ENCODE results near the gene SLC22A3. TPM values are rescaled to one million over a fixed set of nuclear protein-coding genes. Genes with fewer than 3 reads are reported as not detected.
"Not testable (repeated sequence)": the region's sequence is repeated elsewhere in the genome, so short reads cannot be mapped to it uniquely, and the experiment has no call there.

The SLC22A3 gene, protein sequence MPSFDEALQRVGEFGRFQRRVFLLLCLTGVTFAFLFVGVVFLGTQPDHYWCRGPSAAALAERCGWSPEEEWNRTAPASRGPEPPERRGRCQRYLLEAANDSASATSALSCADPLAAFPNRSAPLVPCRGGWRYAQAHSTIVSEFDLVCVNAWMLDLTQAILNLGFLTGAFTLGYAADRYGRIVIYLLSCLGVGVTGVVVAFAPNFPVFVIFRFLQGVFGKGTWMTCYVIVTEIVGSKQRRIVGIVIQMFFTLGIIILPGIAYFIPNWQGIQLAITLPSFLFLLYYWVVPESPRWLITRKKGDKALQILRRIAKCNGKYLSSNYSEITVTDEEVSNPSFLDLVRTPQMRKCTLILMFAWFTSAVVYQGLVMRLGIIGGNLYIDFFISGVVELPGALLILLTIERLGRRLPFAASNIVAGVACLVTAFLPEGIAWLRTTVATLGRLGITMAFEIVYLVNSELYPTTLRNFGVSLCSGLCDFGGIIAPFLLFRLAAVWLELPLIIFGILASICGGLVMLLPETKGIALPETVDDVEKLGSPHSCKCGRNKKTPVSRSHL
- total RNA-seq (2014; rRNA removed; shearing (Covaris generic); ENCODE audit: low replicate concordance): not detected in 2 replicates

DNA sequence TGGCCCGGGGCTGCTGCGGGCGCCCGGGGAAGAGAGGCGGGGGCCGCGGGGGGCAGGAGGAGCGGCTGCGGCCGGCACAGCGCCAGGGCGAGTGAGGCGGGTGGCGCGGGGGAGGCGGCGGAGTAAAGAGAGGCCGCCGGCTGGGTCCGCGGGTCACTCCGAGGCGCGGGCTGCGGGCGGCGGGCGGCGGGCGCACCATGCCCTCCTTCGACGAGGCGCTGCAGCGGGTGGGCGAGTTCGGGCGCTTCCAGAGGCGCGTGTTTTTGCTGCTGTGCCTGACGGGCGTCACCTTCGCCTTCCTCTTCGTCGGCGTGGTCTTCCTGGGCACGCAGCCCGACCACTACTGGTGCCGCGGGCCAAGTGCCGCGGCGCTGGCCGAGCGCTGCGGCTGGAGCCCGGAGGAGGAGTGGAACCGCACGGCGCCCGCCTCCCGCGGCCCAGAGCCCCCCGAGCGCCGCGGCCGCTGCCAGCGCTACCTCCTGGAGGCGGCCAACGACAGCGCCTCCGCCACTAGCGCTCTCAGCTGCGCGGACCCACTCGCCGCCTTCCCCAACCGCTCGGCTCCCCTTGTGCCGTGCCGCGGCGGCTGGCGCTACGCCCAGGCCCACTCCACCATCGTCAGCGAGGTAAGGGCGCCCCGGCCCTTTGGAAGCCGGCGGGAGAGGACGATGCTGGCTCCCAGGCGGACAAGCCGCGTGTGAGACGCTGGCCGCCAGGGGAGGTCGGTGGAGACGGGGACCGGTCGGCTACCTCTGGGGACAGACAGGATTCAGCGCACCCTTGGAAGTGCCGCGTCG is at the start of gene SLC22A3:
Gene SLC22A3 (plus strand): TSS at position 156 of the 797 bp plus-strand sequence. CDS start 42 bp downstream, at position 198.
- Histone ChIP-seq H3K9ac (ENCODE audit: low read length) (no peak within 1 kb of the TSS), H3K4me2 (ENCODE audit: low read depth, low read length, poor library complexity, severe bottlenecking) (no peak within 1 kb of the TSS)

DNA sequence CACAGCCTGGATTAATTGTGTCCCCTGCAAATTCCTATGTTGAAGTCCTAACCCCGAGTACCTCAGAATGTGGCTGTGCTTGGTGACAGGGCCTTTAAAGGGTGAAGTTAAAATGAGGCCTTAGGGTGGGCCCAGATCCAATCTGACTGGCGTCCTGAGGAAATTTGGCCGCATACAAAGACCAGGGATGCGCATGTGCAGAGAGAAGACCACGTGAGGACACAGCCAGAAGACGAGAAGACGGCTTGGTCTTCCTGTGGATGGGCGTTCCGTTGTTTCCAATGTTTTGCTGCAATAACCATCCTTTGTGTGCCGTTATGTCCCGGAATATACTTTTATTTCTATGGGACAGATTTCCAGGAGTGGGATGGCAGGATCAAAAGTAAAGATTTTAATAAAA is 48.6 kb upstream of the SLC22A3 start:
- H3K9me3 ChIP-seq (ENCODE audit: low read length): no peaks in the 10 kb centered on the region
- no peaks in the 10 kb centered on the region for H3K27me3 ChIP-seq (ENCODE audit: low read length)
- no peaks in the 10 kb centered on the region for H3K9me2 ChIP-seq (replicated peaks; ENCODE audit: insufficient read depth, low read length)
- DNase-seq: no peak
- no peaks in the 10 kb centered on the region for H3K79me2 ChIP-seq (ENCODE audit: low read length)
- H3K4me3 ChIP-seq (ENCODE audit: low read length): no peak overlapping the region
- no peak overlapping the region for H2AFZ ChIP-seq (ENCODE audit: low read length)
- no peaks in the 10 kb centered on the region for H3K36me3 ChIP-seq (ENCODE audit: insufficient read depth, low read length)
- H3K27ac ChIP-seq (ENCODE audit: low read length): no peak overlapping the region
- no peaks in the 10 kb centered on the region for H4K20me1 ChIP-seq (ENCODE audit: insufficient read depth, low read depth, low read length)
- no peak overlapping the region for H3K9ac ChIP-seq (ENCODE audit: low read length)
- no peak overlapping the region for H3K4me2 ChIP-seq (ENCODE audit: low read depth, low read length, poor library complexity, severe bottlenecking)
- H3K4me1 ChIP-seq (ENCODE audit: low read length): no peaks in the 10 kb centered on the region

More for the DNA sequence above, at the start of gene SLC22A3:
- Histone ChIP-seq H3K9me2 (replicated peaks; ENCODE audit: insufficient read depth, low read length) (no peaks in the 10 kb centered on the region), H3K27me3 (ENCODE audit: low read length) (no peaks in the 10 kb centered on the region), H3K4me1 (ENCODE audit: low read length) (no peaks in the 10 kb centered on the region), H3K4me3 (ENCODE audit: low read length) (no peak within 1 kb of the TSS), H4K20me1 (ENCODE audit: insufficient read depth, low read depth, low read length) (no peaks in the 10 kb centered on the region), H3K79me2 (ENCODE audit: low read length) (no peaks in the 10 kb centered on the region), H3K9me3 (ENCODE audit: low read length) (no peaks in the 10 kb centered on the region), H3K27ac (ENCODE audit: low read length) (no peak within 1 kb of the TSS), H2AFZ (ENCODE audit: low read length) (no peak within 1 kb of the TSS), H3K36me3 (ENCODE audit: insufficient read depth, low read length) (no peaks in the 10 kb centered on the region)
- DNase-seq: no peak

DNA sequence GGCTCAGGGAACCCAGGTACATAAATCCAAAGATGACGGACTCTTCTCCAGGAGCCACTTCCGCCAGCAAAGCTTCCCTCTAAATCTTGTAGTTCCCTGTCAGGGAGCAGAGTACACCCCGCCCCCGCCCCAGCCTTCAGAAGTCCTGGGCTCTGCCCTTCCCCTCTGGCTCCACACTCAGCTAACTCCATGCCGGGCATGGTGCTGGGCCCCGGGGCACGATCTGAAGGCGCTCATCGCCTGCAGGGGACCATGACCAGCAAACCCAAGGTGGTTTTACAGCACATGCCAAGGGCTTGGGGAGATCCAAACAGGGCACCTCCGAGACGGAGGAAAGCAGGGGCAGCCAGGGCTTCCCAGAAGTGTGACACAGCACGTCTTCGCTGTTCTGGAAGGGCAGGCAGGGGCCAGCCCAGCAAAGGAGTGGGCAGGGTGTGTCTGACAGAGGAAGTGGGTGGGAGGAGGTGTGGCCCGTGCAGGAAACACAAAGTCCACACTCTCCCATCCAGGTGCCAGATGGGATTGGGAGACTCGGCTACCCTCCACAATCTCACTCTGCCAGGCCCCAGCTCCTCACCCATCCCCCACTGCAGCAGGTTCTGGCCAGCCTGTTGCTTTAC is 48.0 kb upstream of the SLC22A3 start:
- Histone ChIP-seq H3K9ac (ENCODE audit: low read length) (no peak overlapping the region), H3K9me2 (replicated peaks; ENCODE audit: insufficient read depth, low read length) (no peaks in the 10 kb centered on the region), H2AFZ (ENCODE audit: low read length) (no peak overlapping the region), H3K27ac (ENCODE audit: low read length) (no peak overlapping the region), H3K9me3 (ENCODE audit: low read length) (no peaks in the 10 kb centered on the region), H3K4me1 (ENCODE audit: low read length) (no peaks in the 10 kb centered on the region), H3K79me2 (ENCODE audit: low read length) (no peaks in the 10 kb centered on the region), H3K4me3 (ENCODE audit: low read length) (no peak overlapping the region), H3K27me3 (ENCODE audit: low read length) (no peaks in the 10 kb centered on the region), H3K36me3 (ENCODE audit: insufficient read depth, low read length) (no peaks in the 10 kb centered on the region), H3K4me2 (ENCODE audit: low read depth, low read length, poor library complexity, severe bottlenecking) (no peak overlapping the region), H4K20me1 (ENCODE audit: insufficient read depth, low read depth, low read length) (no peaks in the 10 kb centered on the region)
- DNase-seq: no peak

DNA sequence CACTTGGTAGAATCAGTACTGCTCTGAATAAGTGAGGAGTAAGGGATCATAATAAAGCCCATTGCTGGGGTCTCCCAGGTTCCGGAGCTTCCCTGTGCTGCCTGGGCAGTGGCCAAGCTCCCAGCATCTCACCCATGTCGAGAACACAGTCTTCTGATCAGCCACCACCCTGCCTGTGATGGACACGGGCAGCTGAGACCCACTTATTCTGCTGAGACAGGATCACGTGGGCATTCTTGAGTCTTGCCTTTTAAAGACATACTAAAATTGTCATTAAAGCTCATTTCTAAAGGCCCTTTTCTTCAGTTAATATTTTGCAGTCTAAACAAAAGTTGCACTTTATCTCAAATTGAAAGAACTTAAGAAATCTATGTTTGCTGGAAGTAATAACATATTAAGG is 46.8 kb upstream of the SLC22A3 start:
- Histone ChIP-seq H3K9me2 (replicated peaks; ENCODE audit: insufficient read depth, low read length) (no peaks in the 10 kb centered on the region), H3K4me3 (ENCODE audit: low read length) (no peak overlapping the region), H3K9ac (ENCODE audit: low read length) (no peak overlapping the region), H3K27me3 (ENCODE audit: low read length) (no peaks in the 10 kb centered on the region), H3K4me2 (ENCODE audit: low read depth, low read length, poor library complexity, severe bottlenecking) (no peak overlapping the region), H4K20me1 (ENCODE audit: insufficient read depth, low read depth, low read length) (no peaks in the 10 kb centered on the region), H3K9me3 (ENCODE audit: low read length) (no peaks in the 10 kb centered on the region), H2AFZ (ENCODE audit: low read length) (no peak overlapping the region), H3K4me1 (ENCODE audit: low read length) (no peaks in the 10 kb centered on the region), H3K79me2 (ENCODE audit: low read length) (no peaks in the 10 kb centered on the region), H3K27ac (ENCODE audit: low read length) (no peak overlapping the region), H3K36me3 (ENCODE audit: insufficient read depth, low read length) (no peaks in the 10 kb centered on the region)
- DNase-seq: no peak

DNA sequence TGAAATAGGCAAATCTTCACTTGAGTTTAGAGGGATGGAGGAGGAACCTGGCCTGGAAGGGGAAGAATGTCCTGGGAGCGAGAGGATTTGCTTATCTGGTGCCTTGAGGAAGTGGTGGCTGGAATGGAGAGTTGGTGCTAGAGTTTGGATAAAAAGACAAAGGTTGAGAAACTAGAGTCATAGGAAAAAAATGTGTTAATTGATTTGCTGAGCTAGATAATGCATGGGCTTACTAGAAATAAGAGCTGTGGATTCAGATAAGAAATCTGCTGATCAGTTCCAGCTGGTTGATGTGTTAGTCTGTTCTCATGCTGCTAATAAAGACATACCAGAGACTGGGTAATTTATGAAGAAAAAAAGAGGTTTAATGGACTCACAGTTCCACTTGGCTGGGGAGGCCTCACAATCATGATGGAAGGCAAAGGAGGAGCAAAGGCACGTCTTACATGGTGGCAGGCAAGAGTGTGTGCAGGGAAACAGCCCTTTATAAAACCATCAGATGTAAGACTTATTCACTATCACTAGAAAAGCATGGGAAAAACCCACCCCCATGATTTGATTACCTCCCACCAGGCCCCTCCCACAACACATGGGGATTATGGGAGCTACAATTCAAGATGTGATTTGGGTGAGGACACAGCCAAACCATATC is 45.6 kb upstream of the SLC22A3 start:
- H4K20me1 ChIP-seq (ENCODE audit: insufficient read depth, low read depth, low read length); H3K9me3 ChIP-seq (ENCODE audit: low read length); H3K27me3 ChIP-seq (ENCODE audit: low read length); H3K4me1 ChIP-seq (ENCODE audit: low read length); H3K27ac ChIP-seq (ENCODE audit: low read length); H3K36me3 ChIP-seq (ENCODE audit: insufficient read depth, low read length); H2AFZ ChIP-seq (ENCODE audit: low read length); DNase-seq; H3K9ac ChIP-seq (ENCODE audit: low read length); H3K79me2 ChIP-seq (ENCODE audit: low read length); H3K4me2 ChIP-seq (ENCODE audit: low read depth, low read length, poor library complexity, severe bottlenecking); H3K9me2 ChIP-seq (replicated peaks; ENCODE audit: insufficient read depth, low read length); H3K4me3 ChIP-seq (ENCODE audit: low read length): not testable (repeated sequence)

DNA sequence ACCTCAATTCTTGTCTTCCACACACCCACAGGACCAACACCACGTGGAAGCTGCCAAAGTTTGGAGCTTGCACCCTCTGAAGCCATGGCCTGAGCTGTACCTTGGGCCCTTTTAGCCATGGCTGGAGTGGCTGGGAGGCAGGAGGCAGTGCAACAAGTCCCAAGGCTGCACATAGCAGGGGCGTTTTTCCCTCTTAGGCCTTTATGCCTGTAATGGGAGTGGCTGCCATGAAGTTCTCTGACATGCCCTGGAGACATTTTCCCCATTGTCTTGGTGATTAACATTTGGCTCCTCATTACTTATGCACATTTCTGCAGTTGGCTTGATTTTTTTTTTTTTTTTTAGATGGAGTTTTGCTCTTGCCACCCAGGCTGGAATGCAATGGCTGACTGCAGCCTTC is 44.4 kb upstream of the SLC22A3 start:
- no peak overlapping the region for H3K4me2 ChIP-seq (ENCODE audit: low read depth, low read length, poor library complexity, severe bottlenecking)
- H3K27me3 ChIP-seq (ENCODE audit: low read length): no peaks in the 10 kb centered on the region
- no peaks in the 10 kb centered on the region for H4K20me1 ChIP-seq (ENCODE audit: insufficient read depth, low read depth, low read length)
- no peaks in the 10 kb centered on the region for H3K36me3 ChIP-seq (ENCODE audit: insufficient read depth, low read length)
- H3K27ac ChIP-seq (ENCODE audit: low read length): no peak overlapping the region
- no peak overlapping the region for H3K4me3 ChIP-seq (ENCODE audit: low read length)
- no peak for DNase-seq
- H3K9me3 ChIP-seq (ENCODE audit: low read length): no peaks in the 10 kb centered on the region
- H3K9ac ChIP-seq (ENCODE audit: low read length): no peak overlapping the region
- H2AFZ ChIP-seq (ENCODE audit: low read length): no peak overlapping the region
- H3K9me2 ChIP-seq (replicated peaks; ENCODE audit: insufficient read depth, low read length): no peaks in the 10 kb centered on the region
- H3K4me1 ChIP-seq (ENCODE audit: low read length): no peaks in the 10 kb centered on the region
- H3K79me2 ChIP-seq (ENCODE audit: low read length): no peaks in the 10 kb centered on the region

DNA sequence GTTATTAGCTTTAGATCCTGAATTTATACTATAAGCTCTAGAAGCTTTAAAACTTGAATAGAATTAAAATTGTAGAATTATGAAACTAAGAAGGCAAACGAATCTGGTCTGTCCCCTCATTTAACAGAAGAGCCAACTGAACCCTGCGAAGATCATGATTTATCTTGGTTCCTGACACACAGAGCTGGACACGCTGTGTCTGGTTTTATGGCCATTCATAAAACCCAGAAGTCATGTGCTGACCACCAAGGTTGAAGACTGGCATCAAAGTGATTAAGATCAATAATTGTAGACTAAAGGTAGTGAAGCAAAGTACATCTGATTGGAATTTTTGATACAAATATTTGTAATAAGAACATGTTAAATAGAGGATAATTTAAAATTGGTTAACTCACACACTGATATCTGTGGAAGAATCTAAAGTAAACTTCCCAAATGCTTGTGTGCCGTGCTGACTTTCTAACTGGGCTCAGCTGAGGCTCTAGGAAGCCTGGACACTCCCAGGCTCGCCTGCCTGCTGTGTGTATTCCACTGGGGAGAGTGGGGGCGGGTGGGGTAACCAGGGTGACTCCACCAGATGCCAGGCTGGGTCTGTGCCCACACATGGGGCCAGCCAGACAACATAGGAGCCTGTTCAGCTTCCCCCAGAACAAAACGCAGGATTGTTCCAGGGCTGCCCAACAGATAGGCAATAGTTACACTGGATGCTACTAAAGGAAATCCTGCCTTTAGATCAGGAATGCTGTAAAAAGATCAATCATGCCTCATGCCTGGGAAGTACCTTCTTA is 42.1 kb upstream of the SLC22A3 start:
- no peaks in the 10 kb centered on the region for H3K4me1 ChIP-seq (ENCODE audit: low read length)

More for the DNA sequence above, 42.1 kb upstream of the SLC22A3 start:
- Histone ChIP-seq H3K79me2 (ENCODE audit: low read length) (no peaks in the 10 kb centered on the region), H3K9me3 (ENCODE audit: low read length) (peaks cover 10% of the 10 kb centered on the region; the same call in 1 of the 2 replicates), H3K9ac (ENCODE audit: low read length) (no peak overlapping the region), H4K20me1 (ENCODE audit: insufficient read depth, low read depth, low read length) (no peaks in the 10 kb centered on the region), H2AFZ (ENCODE audit: low read length) (no peak overlapping the region), H3K4me3 (ENCODE audit: low read length) (no peak overlapping the region), H3K9me2 (replicated peaks; ENCODE audit: insufficient read depth, low read length) (no peaks in the 10 kb centered on the region), H3K4me2 (ENCODE audit: low read depth, low read length, poor library complexity, severe bottlenecking) (no peak overlapping the region), H3K27ac (ENCODE audit: low read length) (no peak overlapping the region), H3K36me3 (ENCODE audit: insufficient read depth, low read length) (no peaks in the 10 kb centered on the region), H3K27me3 (ENCODE audit: low read length) (0 out of 2 replicates have a peak, but pooled peaks cover 2% of the 10 kb centered on the region)
- no peak for DNase-seq

Measured in Karpas-422 (cell line).